A549 (cell line): Measurements from ENCODE around the gene AFF3.

Experiments
- KDM1A ChIP-seq: fragments of 200-600 bp; sonication (generic); IDR thresholded peaks from 2 replicates; pipeline ENCODE4 v1.6.1; 2016; ENCODE audit warnings: low read depth, mild to moderate bottlenecking
- NR3C1 ChIP-seq: fragments of >200 bp; sonication (Bioruptor Twin); formaldehyde crosslinking; IDR thresholded peaks from 3 replicates; pipeline ENCODE4 v1.6.1; 2017

DNA sequence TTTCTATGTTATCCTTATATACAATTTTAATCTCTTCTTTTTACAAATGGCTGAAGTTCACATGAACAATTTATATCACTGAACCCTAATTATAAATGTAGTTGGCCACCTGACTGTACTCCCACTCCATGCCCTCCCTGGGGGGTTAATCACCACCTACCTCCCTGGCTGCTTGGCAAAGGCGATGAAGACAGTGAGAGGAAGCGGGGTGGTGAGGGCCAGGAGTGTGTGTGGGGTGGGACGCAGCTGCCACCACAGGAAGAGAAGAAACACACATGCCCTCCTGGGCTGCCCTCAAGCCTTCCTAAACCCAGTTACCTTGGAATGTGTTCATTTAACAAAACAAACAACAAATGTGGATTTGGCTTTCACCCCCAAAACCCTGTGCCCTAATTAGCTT lies 565.6 kb downstream of the AFF3 start:
- TF ChIP-seq KDM1A (no peak), NR3C1 (no peak)
